HG02763 (cell line): ENCODE results near the gene TPK1.

ENCODE experiments used
- ATAC-seq: cut with Tn5 transposase; IDR thresholded peaks from one replicate; pipeline ENCODE4 v1.9.1; 2021; ENCODE audit warnings: mild to moderate bottlenecking, moderate library complexity; ENCODE audit not compliant: unreplicated experiment

The TPK1 gene

GRCh38 chr7:144835652-144836544 lies at the start of gene TPK1:
Gene TPK1, minus strand, starts transcription at chr7:144836053. Its CDS starts 451 bp downstream, at chr7:144835602.
- ATAC-seq = peak; percentile 88

GRCh38 chr7:144885478-144885877 lies 49.6 kb upstream of the TPK1 start:
- no peak for ATAC-seq

- no peak for ATAC-seq
Observed at GRCh38 chr7:144884896-144885295, 49.0 kb upstream of the TPK1 start.

- ATAC-seq = no peak
Observed at GRCh38 chr7:144873316-144873845, 37.5 kb upstream of the TPK1 start.

GRCh38 chr7:144869082-144869481 lies 33.2 kb upstream of the TPK1 start:
- ATAC-seq = no peak

GRCh38 chr7:144866189-144866588 lies 30.3 kb upstream of the TPK1 start:
- no peak for ATAC-seq

- ATAC-seq = no peak
Observed at GRCh38 chr7:144863320-144863647, 27.4 kb upstream of the TPK1 start.

- no peak for ATAC-seq
Observed at GRCh38 chr7:144862612-144863319, 26.9 kb upstream of the TPK1 start.

GRCh38 chr7:144859739-144860138 lies 23.9 kb upstream of the TPK1 start:
- ATAC-seq = no peak

- no peak for ATAC-seq
Observed at GRCh38 chr7:144857463-144857862, 21.6 kb upstream of the TPK1 start.

- ATAC-seq = no peak
Observed at GRCh38 chr7:144854839-144855424, 19.1 kb upstream of the TPK1 start.

GRCh38 chr7:144853542-144853941 lies 17.7 kb upstream of the TPK1 start:
- no peak for ATAC-seq

GRCh38 chr7:144848078-144848477 lies 12.2 kb upstream of the TPK1 start:
- no peak for ATAC-seq

- peak; percentile 90 for ATAC-seq
Observed at GRCh38 chr7:144842377-144842851, 6.6 kb upstream of the TPK1 start.

GRCh38 chr7:144836545-144836842 lies 641 bp upstream of the TPK1 start:
- no peak for ATAC-seq

- peak; percentile 28 for ATAC-seq
Observed at GRCh38 chr7:144835155-144835611, 670 bp downstream of the TPK1 start.

GRCh38 chr7:144834641-144835144 lies 1.2 kb downstream of the TPK1 start:
- ATAC-seq = peak; percentile 23

GRCh38 chr7:144830811-144831210 lies 5.0 kb downstream of the TPK1 start:
- ATAC-seq = no peak

GRCh38 chr7:144830024-144830785 lies 5.6 kb downstream of the TPK1 start:
- ATAC-seq = no peak

- ATAC-seq = no peak
Observed at GRCh38 chr7:144827621-144828020, 8.2 kb downstream of the TPK1 start.

GRCh38 chr7:144826208-144826607 lies 9.6 kb downstream of the TPK1 start:
- ATAC-seq = no peak
